SK-N-SH (cell line): ENCODE data around the gene SPOCK1.

Experiments
- EP300 ChIP-seq, 2 experiments: IDR thresholded peaks; 2 replicates each; pipeline versions ENCODE4 v1.4.0 to v1.6.1; 2012; ENCODE audit warnings: borderline replicate concordance in 1 of 2, low read depth in 1 of 2, low read length in 1 of 2
- FOXM1 ChIP-seq: IDR thresholded peaks from 2 replicates; pipeline ENCODE4 v1.4.0; 2012; ENCODE audit warnings: low read depth, mild to moderate bottlenecking
- GABPA ChIP-seq: IDR thresholded peaks from 2 replicates; pipeline ENCODE4 v1.4.0; 2012; ENCODE audit warnings: low read depth, mild to moderate bottlenecking
- POLR2AphosphoS5 ChIP-seq: IDR thresholded peaks from 2 replicates; pipeline ENCODE4 v1.6.1; 2012; ENCODE audit warnings: low read depth, low read length
- RAD21 ChIP-seq: IDR thresholded peaks from 2 replicates; pipeline ENCODE4 v1.6.1; 2012; ENCODE audit warnings: mild to moderate bottlenecking, low read length
- RFX5 ChIP-seq: IDR thresholded peaks from 2 replicates; pipeline ENCODE4 v1.6.1; 2012; ENCODE audit warnings: mild to moderate bottlenecking, improper control_type of control experiment, low read length
- RXRA ChIP-seq: IDR thresholded peaks from 2 replicates; pipeline ENCODE4 v1.4.0; 2012; ENCODE audit warnings: low read depth, mild to moderate bottlenecking, borderline replicate concordance
- TAF1 ChIP-seq: IDR thresholded peaks from 2 replicates; pipeline ENCODE4 v1.6.1; 2012; ENCODE audit warnings: low read depth, mild to moderate bottlenecking, low read length, moderate library complexity, borderline replicate concordance
- TF ChIP-seq, protein P1 (sequence below): IDR thresholded peaks from 2 replicates; pipeline ENCODE4; 2012
- TF ChIP-seq, protein P2 (sequence below): fragments of 200-600 bp; sonication (generic); IDR thresholded peaks from 2 replicates; pipeline ENCODE4 v1.6.1; 2017; ENCODE audit warnings: antibody characterized with exemption, mild to moderate bottlenecking, moderate library complexity
- TF ChIP-seq, protein P3 (sequence below): IDR thresholded peaks from 2 replicates; pipeline ENCODE4 v1.4.0; 2012; ENCODE audit warnings: low read depth

DNA sequence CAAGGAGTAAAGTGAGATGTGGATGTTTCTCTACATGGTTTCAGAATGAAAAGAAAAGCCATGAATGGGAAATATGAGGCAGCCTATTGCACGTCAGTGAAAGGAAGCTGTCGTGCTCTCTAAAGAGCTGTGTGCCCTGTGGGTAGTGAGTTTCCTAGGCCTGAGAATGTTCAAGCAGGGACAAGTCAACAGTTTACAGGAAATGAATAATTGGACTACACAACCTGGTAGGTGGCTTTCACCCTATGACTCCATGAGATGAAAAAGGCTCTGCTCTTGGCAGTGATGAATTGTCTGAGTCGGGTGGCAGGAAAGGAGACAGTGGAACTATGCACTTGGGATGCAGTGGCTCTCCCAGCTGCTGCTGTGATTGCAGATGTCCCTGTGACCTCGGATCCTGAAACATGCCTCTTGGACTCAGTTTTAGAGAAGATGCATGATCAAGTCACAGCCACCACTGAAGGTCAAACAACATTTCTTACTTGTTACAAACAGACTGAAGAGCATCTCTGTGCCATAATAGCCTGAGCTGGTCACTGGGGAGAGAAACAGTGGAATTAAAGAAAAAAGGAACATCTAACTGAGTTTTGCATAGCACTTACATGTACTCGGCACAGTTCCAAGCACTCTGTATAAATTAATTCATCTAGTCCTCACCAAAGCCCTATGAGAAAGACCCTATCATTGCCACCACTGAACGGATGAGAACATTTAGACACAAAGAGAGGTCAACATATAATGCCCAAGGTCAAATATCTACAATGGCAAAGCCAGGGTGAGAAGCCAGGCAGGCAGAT is 293.7 kb downstream of the SPOCK1 start:
- TF ChIP-seq POLR2AphosphoS5 (no peak), FOXM1 (no peak), RXRA (no peak), TAF1 (no peak), EP300 (IDR thresholded peaks at IDR 0.05; ENCODE audit: borderline replicate concordance in 1 of 2, low read depth in 1 of 2, low read length in 1 of 2) (no peak), GABPA (no peak), RAD21 (no peak), RFX5 (no peak)
- TF ChIP-seq, protein P1, sequence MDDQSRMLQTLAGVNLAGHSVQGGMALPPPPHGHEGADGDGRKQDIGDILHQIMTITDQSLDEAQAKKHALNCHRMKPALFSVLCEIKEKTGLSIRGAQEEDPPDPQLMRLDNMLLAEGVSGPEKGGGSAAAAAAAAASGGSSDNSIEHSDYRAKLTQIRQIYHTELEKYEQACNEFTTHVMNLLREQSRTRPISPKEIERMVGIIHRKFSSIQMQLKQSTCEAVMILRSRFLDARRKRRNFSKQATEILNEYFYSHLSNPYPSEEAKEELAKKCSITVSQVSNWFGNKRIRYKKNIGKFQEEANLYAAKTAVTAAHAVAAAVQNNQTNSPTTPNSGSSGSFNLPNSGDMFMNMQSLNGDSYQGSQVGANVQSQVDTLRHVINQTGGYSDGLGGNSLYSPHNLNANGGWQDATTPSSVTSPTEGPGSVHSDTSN, result no peak
- TF ChIP-seq, protein P2, sequence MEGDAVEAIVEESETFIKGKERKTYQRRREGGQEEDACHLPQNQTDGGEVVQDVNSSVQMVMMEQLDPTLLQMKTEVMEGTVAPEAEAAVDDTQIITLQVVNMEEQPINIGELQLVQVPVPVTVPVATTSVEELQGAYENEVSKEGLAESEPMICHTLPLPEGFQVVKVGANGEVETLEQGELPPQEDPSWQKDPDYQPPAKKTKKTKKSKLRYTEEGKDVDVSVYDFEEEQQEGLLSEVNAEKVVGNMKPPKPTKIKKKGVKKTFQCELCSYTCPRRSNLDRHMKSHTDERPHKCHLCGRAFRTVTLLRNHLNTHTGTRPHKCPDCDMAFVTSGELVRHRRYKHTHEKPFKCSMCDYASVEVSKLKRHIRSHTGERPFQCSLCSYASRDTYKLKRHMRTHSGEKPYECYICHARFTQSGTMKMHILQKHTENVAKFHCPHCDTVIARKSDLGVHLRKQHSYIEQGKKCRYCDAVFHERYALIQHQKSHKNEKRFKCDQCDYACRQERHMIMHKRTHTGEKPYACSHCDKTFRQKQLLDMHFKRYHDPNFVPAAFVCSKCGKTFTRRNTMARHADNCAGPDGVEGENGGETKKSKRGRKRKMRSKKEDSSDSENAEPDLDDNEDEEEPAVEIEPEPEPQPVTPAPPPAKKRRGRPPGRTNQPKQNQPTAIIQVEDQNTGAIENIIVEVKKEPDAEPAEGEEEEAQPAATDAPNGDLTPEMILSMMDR, result no peak
- TF ChIP-seq, protein P3, sequence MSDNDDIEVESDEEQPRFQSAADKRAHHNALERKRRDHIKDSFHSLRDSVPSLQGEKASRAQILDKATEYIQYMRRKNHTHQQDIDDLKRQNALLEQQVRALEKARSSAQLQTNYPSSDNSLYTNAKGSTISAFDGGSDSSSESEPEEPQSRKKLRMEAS, result no peak
